Stimulated activated memory B cell treated with anti-CD40 and anti-IgM and Interleukin-4, amounts not matched to agents 10 μg/mL and 1 μg/mL and 100 μg/mL, for 72 hours (primary cell): ENCODE measurements around the gene DELE1.

Experiments used
- ATAC-seq: fragments of 150-1000 bp; cut with Tn5 transposase; 2 replicates; pipeline ENCODE4 v1.10.0; 2021
- H3K27ac Mint-ChIP-seq: one replicate; pipeline ENCODE4 v1.8.0; 2022; ENCODE audit warnings: mild to moderate bottlenecking, mixed read lengths
- H3K27me3 Mint-ChIP-seq: one replicate; pipeline ENCODE4 v1.8.0; 2022; ENCODE audit warnings: mixed read lengths
- H3K36me3 Mint-ChIP-seq: one replicate; pipeline ENCODE4 v1.8.0; 2022; ENCODE audit warnings: mixed read lengths
- H3K4me1 Mint-ChIP-seq: one replicate; pipeline ENCODE4 v1.8.0; 2022; ENCODE audit warnings: mixed read lengths
- H3K4me3 Mint-ChIP-seq: one replicate; pipeline ENCODE4 v1.8.0; 2022; ENCODE audit warnings: mild to moderate bottlenecking, moderate library complexity, mixed read lengths
- H3K9me3 Mint-ChIP-seq: one replicate; pipeline ENCODE4 v1.8.0; 2022; ENCODE audit warnings: mixed read lengths

The DELE1 gene

GRCh38 chr5:141931694-141932093, 8.0 kb downstream of the DELE1 start:
- Mint-ChIP-seq H3K4me3 (no peak overlapping the region), H3K36me3 (peaks cover 78% of the 10 kb centered on the region), H3K27me3 (no peaks in the 10 kb centered on the region), H3K9me3 (no peaks in the 10 kb centered on the region), H3K27ac (no peak overlapping the region), H3K4me1 (peaks cover 12% of the 10 kb centered on the region)
- no peak for ATAC-seq

GRCh38 chr5:141933151-141933550, 9.5 kb downstream of the DELE1 start:
- peaks cover under 1% of the 10 kb centered on the region for H3K4me1 Mint-ChIP-seq

GRCh38 chr5:141934099-141934844, 10.6 kb downstream of the DELE1 start:
- Mint-ChIP-seq H3K4me3 (no peak overlapping the region), H3K9me3 (no peaks in the 10 kb centered on the region), H3K27ac (no peak overlapping the region), H3K27me3 (no peaks in the 10 kb centered on the region), H3K36me3 (peaks cover 54% of the 10 kb centered on the region), H3K4me1 (no peaks in the 10 kb centered on the region)
- ATAC-seq: no peak

More at GRCh38 chr5:141933151-141933550, 9.5 kb downstream of the DELE1 start:
- H3K9me3 Mint-ChIP-seq: no peaks in the 10 kb centered on the region
- H3K4me3 Mint-ChIP-seq: no peak overlapping the region
- no peak for ATAC-seq
- H3K36me3 Mint-ChIP-seq: peaks cover 65% of the 10 kb centered on the region
- no peak overlapping the region for H3K27ac Mint-ChIP-seq
- H3K27me3 Mint-ChIP-seq: no peaks in the 10 kb centered on the region

DNA sequence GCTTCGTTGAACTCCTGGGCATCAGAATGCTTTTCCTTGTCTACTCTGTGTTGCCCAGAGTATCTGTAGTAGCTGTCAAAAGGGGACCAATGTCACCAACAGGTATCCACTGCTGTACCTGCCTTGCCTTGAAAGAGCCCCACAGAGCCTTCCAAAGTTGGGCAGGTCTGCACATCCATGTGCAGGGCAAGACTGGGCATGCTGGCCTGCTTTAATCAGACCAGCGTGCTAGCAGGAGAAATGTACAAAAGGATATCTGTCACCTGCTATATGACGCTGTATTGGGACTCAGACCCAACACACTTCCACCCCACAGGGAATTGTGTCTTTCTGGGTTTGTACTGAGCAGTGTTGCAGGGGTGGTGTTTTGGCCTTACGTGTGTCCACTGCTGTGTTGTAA, 11.9 kb downstream of the DELE1 start:
- H3K4me1 Mint-ChIP-seq: no peaks in the 10 kb centered on the region
- H3K36me3 Mint-ChIP-seq: peaks cover 53% of the 10 kb centered on the region
- no peaks in the 10 kb centered on the region for H3K27me3 Mint-ChIP-seq
- no peak overlapping the region for H3K4me3 Mint-ChIP-seq
- no peaks in the 10 kb centered on the region for H3K9me3 Mint-ChIP-seq
- no peak for ATAC-seq
- H3K27ac Mint-ChIP-seq: no peak overlapping the region

- no peak overlapping the region for H3K27ac Mint-ChIP-seq
- no peaks in the 10 kb centered on the region for H3K27me3 Mint-ChIP-seq
- ATAC-seq: no peak
- H3K9me3 Mint-ChIP-seq: no peaks in the 10 kb centered on the region
- H3K4me1 Mint-ChIP-seq: no peaks in the 10 kb centered on the region
- no peak overlapping the region for H3K4me3 Mint-ChIP-seq
- peaks cover 14% of the 10 kb centered on the region for H3K36me3 Mint-ChIP-seq
Measured at GRCh38 chr5:141940695-141941271, 17.1 kb downstream of the DELE1 start.

GRCh38 chr5:141941307-141941706, 17.6 kb downstream of the DELE1 start:
- no peak for ATAC-seq
- Mint-ChIP-seq H3K36me3 (peaks cover 10% of the 10 kb centered on the region), H3K9me3 (no peaks in the 10 kb centered on the region), H3K4me3 (no peak overlapping the region), H3K27ac (no peak overlapping the region), H3K4me1 (no peaks in the 10 kb centered on the region), H3K27me3 (no peaks in the 10 kb centered on the region)

DNA sequence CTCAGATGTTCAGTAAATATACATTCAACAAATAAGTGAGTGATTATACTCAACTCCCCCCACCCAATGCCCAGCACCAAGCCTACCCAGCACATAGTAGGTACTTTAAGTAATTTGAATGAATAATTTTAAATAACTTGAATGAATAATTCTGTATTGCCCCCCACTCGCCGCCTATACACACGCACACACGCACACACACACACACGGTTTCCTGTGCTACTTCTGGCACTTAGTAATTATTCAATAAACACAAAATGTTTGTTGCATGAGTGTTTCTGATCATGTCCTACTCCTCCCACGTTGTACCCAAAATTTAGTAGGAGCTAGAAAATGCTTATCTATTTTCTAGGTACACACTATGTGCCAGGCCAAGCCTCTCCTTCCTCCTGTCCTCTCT, 18.1 kb downstream of the DELE1 start:
- ATAC-seq: no peak
- no peak overlapping the region for H3K4me3 Mint-ChIP-seq
- peaks cover 10% of the 10 kb centered on the region for H3K36me3 Mint-ChIP-seq
- no peaks in the 10 kb centered on the region for H3K4me1 Mint-ChIP-seq
- no peaks in the 10 kb centered on the region for H3K9me3 Mint-ChIP-seq
- H3K27me3 Mint-ChIP-seq: no peaks in the 10 kb centered on the region
- H3K27ac Mint-ChIP-seq: peak overlapping the region; percentile 4

DNA sequence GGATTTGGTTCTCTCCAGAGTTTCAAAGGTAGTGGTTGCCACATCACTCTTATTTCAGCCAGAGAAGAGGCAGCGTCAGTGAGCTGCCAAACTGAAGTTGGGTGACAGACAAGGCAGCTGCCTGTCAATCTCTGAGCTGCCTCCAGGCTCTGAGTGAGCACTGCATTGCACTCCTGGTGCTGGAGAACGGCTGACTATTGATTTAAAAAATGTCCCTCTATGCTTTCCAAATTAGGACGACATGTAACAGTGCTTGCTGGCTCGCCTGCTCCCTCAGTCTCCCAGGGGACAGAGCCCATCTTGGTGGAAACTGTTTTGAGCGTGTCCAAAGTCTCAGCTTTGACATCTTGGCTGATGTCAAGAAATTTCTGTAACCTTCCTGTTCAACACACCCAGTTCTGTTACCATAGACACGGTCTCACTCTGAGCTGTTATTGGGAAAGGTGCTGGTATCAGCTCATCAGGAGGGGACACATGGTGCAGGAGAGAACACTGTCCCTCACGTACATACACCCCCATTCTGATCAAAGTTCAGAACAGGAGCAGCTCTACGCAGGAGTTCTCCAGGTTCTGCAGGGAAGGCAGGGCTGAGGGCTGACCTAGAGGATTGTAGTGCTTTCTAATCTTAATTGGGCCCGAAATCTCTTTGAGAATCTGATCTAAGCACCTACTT, 18.6 kb downstream of the DELE1 start:
- Mint-ChIP-seq H3K4me3 (no peak overlapping the region), H3K36me3 (peaks cover 10% of the 10 kb centered on the region), H3K9me3 (no peaks in the 10 kb centered on the region), H3K27ac (peak overlapping the region; percentile 4), H3K27me3 (no peaks in the 10 kb centered on the region), H3K4me1 (no peaks in the 10 kb centered on the region)
- ATAC-seq: no peak

DNA sequence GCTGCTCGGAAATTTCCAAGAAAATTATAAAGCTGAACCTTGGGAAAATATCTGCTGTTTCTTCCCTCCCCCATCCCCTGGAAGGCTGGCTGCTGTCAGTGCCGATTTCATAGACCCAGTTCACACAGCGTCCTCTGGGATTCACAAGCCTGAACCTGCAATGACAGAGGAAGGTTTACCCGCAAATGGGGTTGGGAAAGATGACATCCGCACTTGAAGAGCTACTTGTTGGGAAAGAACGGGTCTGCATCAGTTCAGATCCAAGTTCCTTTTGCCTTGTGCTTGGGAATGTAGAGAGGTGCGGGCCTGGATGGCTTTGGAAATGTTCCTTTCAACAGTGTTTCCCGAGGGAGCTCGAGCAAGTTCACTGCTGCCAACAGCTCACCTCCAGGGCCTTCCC, 20.4 kb downstream of the DELE1 start:
- Mint-ChIP-seq H3K4me3 (no peak overlapping the region), H3K9me3 (no peaks in the 10 kb centered on the region), H3K27ac (no peak overlapping the region), H3K36me3 (peaks cover 10% of the 10 kb centered on the region), H3K4me1 (no peaks in the 10 kb centered on the region), H3K27me3 (no peaks in the 10 kb centered on the region)
- ATAC-seq: no peak

DNA sequence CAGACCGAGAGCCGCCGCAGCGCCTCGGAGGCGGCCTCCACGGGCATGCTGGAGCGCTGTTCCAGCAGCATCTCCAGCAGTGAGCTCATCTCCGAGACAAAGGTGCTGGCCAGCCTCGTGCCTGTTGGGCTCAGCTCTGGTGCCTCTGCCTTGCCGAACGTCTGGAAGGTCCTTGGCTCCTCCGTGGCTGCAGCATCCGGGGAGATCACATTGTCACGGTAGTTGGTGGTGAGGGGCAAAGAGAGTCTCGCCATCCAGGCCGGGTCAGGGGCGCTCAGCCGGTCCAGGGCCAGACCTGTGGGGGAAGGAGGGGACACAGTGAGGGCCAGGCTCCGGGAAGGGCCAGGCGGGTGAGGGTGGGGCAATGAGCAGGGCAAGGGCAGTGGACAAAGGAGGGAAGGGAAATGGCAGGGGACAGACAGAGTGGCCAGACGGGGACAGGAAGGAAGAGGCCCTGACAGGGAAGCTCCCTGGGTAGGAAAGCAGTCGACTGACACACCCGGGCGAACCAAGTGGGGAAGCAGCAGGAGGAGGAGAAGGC, 21.9 kb downstream of the DELE1 start:
- ATAC-seq: no peak
- H3K4me3 Mint-ChIP-seq: no peak overlapping the region
- H3K9me3 Mint-ChIP-seq: no peaks in the 10 kb centered on the region
- no peaks in the 10 kb centered on the region for H3K4me1 Mint-ChIP-seq
- H3K27me3 Mint-ChIP-seq: no peaks in the 10 kb centered on the region
- H3K27ac Mint-ChIP-seq: no peak overlapping the region
- peaks cover 2% of the 10 kb centered on the region for H3K36me3 Mint-ChIP-seq

DNA sequence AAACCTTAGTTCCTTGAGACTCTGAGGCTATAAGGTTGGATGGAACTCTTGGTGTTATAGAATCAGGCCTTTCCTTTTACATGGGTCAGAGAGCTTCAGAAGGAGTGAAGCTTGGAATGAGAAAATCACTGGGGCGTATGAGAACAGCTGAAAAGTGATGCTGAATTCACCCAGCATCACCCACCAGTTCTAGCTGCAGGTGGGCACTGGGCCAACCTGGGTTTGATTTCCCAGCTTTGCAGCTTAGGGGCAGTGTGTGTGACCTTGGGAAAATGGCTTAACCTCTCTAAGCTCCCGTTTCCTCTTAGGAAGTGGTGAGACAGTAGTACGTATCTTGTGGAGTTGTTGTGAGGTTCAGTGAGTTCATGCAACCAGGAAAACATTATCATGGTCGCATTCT, 23.6 kb downstream of the DELE1 start:
- ATAC-seq: no peak
- Mint-ChIP-seq H3K4me1 (peaks cover 9% of the 10 kb centered on the region), H3K9me3 (no peaks in the 10 kb centered on the region), H3K27ac (no peak overlapping the region), H3K27me3 (no peaks in the 10 kb centered on the region), H3K36me3 (peaks cover 7% of the 10 kb centered on the region), H3K4me3 (no peak overlapping the region)

DNA sequence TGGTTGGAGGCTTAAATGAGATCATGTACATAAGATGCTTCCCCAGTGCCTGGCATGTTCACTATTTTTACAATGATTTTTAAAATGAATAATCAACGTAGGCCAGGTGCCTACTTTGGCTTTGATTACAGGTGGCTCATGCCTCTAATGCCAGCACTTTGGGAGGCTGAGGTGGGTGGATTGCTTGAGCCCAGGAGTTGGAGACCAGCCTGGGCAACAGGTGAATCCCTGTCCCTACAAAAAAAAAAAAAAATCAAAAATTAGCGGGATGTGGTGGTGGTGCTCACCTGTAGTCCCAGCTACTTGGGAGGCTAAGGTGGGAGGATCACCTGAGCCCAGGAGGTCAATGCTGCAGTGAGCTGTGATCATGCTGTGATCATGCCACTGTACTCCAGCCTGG, 25.1 kb downstream of the DELE1 start:
- H3K36me3 Mint-ChIP-seq: peaks cover 12% of the 10 kb centered on the region
- no peaks in the 10 kb centered on the region for H3K9me3 Mint-ChIP-seq
- H3K4me3 Mint-ChIP-seq: no peak overlapping the region
- H3K4me1 Mint-ChIP-seq: peaks cover 9% of the 10 kb centered on the region
- no peak overlapping the region for H3K27ac Mint-ChIP-seq
- no peak for ATAC-seq
- H3K27me3 Mint-ChIP-seq: no peaks in the 10 kb centered on the region

GRCh38 chr5:141949511-141949910, 25.8 kb downstream of the DELE1 start:
- Mint-ChIP-seq H3K4me3 (no peak overlapping the region), H3K9me3 (no peaks in the 10 kb centered on the region), H3K27ac (no peak overlapping the region), H3K27me3 (no peaks in the 10 kb centered on the region), H3K4me1 (peaks cover 9% of the 10 kb centered on the region), H3K36me3 (peaks cover 12% of the 10 kb centered on the region)
- ATAC-seq: no peak

- Mint-ChIP-seq H3K4me1 (peaks cover 9% of the 10 kb centered on the region), H3K4me3 (no peak overlapping the region), H3K36me3 (peaks cover 12% of the 10 kb centered on the region), H3K27me3 (no peaks in the 10 kb centered on the region), H3K27ac (no peak overlapping the region), H3K9me3 (no peaks in the 10 kb centered on the region)
- ATAC-seq: no peak
Measured at GRCh38 chr5:141950207-141951005, 26.7 kb downstream of the DELE1 start.

GRCh38 chr5:141951332-141951781, 27.7 kb downstream of the DELE1 start:
- Mint-ChIP-seq H3K4me1 (peaks cover 9% of the 10 kb centered on the region), H3K4me3 (no peak overlapping the region), H3K36me3 (peaks cover 12% of the 10 kb centered on the region), H3K27me3 (no peaks in the 10 kb centered on the region), H3K9me3 (no peaks in the 10 kb centered on the region), H3K27ac (no peak overlapping the region)
- ATAC-seq: peak; percentile 54
